Suprapubic skin (tissue), 3 donors: ENCODE measurements around the gene ACAD11.

Source experiments
- POLR2A ChIP-seq, 2 donors: fragments of 450-650 bp; IDR thresholded peaks; one replicate each; pipeline ENCODE4 v1.6.1; 2017; ENCODE audit warnings: antibody characterized with exemption in 2 of 2, mild to moderate bottlenecking in 2 of 2, moderate library complexity in 2 of 2
- TF ChIP-seq, protein P1 (sequence below), 2 donors: fragments of 200-600 bp in 1 of 2; fragments of 450-650 bp in 1 of 2; sonication (generic) in 1 of 2; IDR thresholded peaks; one replicate each; pipeline ENCODE4 v1.5.1; 2016 to 2019; ENCODE audit warnings: antibody characterized with exemption in 2 of 2, mild to moderate bottlenecking in 1 of 2, moderate library complexity in 1 of 2

DNA sequence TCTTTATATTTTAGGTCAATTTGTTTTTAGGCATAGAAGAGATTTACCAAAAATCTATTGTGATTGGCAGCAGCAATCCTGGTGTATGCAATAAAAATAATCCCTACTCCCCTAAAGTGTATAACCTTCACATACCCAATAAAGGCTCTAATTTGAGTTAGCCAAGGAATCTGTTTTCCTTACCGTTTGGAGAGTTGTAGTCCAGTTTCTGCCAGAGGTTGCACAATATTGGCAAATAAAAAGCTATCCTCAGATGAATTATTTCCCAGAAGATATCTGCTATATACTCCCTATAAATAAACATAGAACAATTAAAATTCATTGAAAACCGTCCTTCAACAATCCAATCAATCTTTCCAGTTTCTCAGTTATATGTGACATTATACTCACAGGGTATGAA, 31.5 kb downstream of the ACAD11 start:
- TF ChIP-seq, protein P1, sequence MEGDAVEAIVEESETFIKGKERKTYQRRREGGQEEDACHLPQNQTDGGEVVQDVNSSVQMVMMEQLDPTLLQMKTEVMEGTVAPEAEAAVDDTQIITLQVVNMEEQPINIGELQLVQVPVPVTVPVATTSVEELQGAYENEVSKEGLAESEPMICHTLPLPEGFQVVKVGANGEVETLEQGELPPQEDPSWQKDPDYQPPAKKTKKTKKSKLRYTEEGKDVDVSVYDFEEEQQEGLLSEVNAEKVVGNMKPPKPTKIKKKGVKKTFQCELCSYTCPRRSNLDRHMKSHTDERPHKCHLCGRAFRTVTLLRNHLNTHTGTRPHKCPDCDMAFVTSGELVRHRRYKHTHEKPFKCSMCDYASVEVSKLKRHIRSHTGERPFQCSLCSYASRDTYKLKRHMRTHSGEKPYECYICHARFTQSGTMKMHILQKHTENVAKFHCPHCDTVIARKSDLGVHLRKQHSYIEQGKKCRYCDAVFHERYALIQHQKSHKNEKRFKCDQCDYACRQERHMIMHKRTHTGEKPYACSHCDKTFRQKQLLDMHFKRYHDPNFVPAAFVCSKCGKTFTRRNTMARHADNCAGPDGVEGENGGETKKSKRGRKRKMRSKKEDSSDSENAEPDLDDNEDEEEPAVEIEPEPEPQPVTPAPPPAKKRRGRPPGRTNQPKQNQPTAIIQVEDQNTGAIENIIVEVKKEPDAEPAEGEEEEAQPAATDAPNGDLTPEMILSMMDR (IDR thresholded peaks at IDR 0.05): no peak
- TF ChIP-seq POLR2A (IDR thresholded peaks at IDR 0.05): no peak
